K562 (cell line): ENCODE results near the gene FGD1. TPM values are rescaled to one million over a fixed set of nuclear protein-coding genes. Genes with fewer than 3 reads are reported as not detected.

Experiments used
- CCNT2 ChIP-seq: IDR thresholded peaks from 2 replicates; pipeline ENCODE4 v1.6.1; 2011; ENCODE audit warnings: borderline replicate concordance, low read depth, mild to moderate bottlenecking, moderate library complexity, mixed read lengths, low read length; ENCODE audit not compliant: insufficient read length; ENCODE audit errors: extremely low read depth
- EP300 ChIP-seq: IDR thresholded peaks from 2 replicates; pipeline ENCODE4 v1.6.1; 2012; ENCODE audit warnings: low read length, improper control_type of control experiment
- EP400 ChIP-seq: fragments of 450-650 bp; IDR thresholded peaks from 2 replicates; pipeline ENCODE4 v1.6.1; 2017; ENCODE audit warnings: antibody characterized with exemption, mild to moderate bottlenecking, moderate library complexity
- HCFC1 ChIP-seq: IDR thresholded peaks from 2 replicates; pipeline ENCODE4 v1.6.1; 2012; ENCODE audit warnings: low read depth, low read length, improper control_type of control experiment
- HDAC1 ChIP-seq, 2 experiments: fragments of 450-650 bp; IDR thresholded peaks; 2 replicates each; pipeline ENCODE4 v1.6.1; 2016 to 2017; ENCODE audit warnings: inconsistent platforms in 1 of 2, mild to moderate bottlenecking in 1 of 2, moderate library complexity in 1 of 2
- HDAC3 ChIP-seq: fragments of 450-650 bp; IDR thresholded peaks from 2 replicates; pipeline ENCODE4 v1.6.1; 2018; ENCODE audit warnings: borderline replicate concordance, mild to moderate bottlenecking, moderate library complexity; ENCODE audit not compliant: partially characterized antibody
- POLR2H ChIP-seq: IDR thresholded peaks from 2 replicates; pipeline ENCODE4 v1.6.1; 2016; ENCODE audit warnings: missing genetic modification characterization, low read depth, mild to moderate bottlenecking, control low read depth, missing compliant biosample characterization, moderate library complexity
- PRMT5 ChIP-seq: sonication (generic); formaldehyde crosslinking; IDR thresholded peaks from 2 replicates; pipeline ENCODE4 v1.5.0; 2020; ENCODE audit warnings: missing genetic modification reagents
- SIN3A ChIP-seq, 2 experiments: fragments of 150-350 bp in 1 of 2; IDR thresholded peaks; 2 replicates each; pipeline ENCODE4 v1.6.1; 2011 to 2016; ENCODE audit warnings: borderline replicate concordance in 2 of 2, low read depth in 2 of 2, low read length in 2 of 2, mild to moderate bottlenecking in 2 of 2, moderate library complexity in 2 of 2; ENCODE audit not compliant: control insufficient read depth in 1 of 2
- SIN3B ChIP-seq: fragments of 450-650 bp; IDR thresholded peaks from 2 replicates; pipeline ENCODE4 v1.6.1; 2017; ENCODE audit warnings: low read depth, mild to moderate bottlenecking, moderate library complexity
- TEAD1 ChIP-seq, 2 experiments: fragments of 450-650 bp in 1 of 2; sonication (generic) in 1 of 2; formaldehyde crosslinking; IDR thresholded peaks; 2 replicates each; pipeline versions ENCODE4 v1.4.0 to v1.8.0; 2020 to 2022; ENCODE audit warnings: mild to moderate bottlenecking in 2 of 2, missing genetic modification reagents in 1 of 2
- YY1 ChIP-seq, 3 experiments: IDR thresholded peaks; 2 replicates each; pipeline ENCODE4 v1.6.1; 2011; ENCODE audit warnings: low read length in 2 of 3, mild to moderate bottlenecking in 2 of 3, moderate library complexity in 2 of 3, borderline replicate concordance in 1 of 3, control low read depth in 1 of 3, low read depth in 1 of 3; ENCODE audit not compliant: insufficient read depth in 3 of 3, insufficient replicate concordance in 2 of 3, control insufficient read depth in 1 of 3, insufficient read length in 1 of 3; ENCODE audit errors: extremely low read depth in 1 of 3
- ZNF79 ChIP-seq: fragments of 250-450 bp; sonication (Bioruptor Pico); IDR thresholded peaks from 2 replicates; pipeline ENCODE4 v1.4.0; 2020; ENCODE audit warnings: low read depth, mild to moderate bottlenecking, moderate library complexity
- polyA plus RNA-seq, 8 experiments: library from polyadenylated mRNA; depleted of rRNA in 4 of 8; stranded (reverse) in 5 of 8; unstranded in 3 of 8; fragments of >200 nt; fragmentation: Nextera tagmentation in 2 of 8; fragmentation: Illumina TruSeq in 1 of 8; extraction: Ambion mirVana in 2 of 8; extraction: Trizol in 1 of 8; gene quantifications; 2 replicates each; pipeline versions ENCODE4 v1.2.1 to v1.2.3, GENCODE V29; 2011 to 2014; ENCODE audit warnings: inconsistent platforms in 1 of 8, missing spikeins in 1 of 8
- total RNA-seq, 7 experiments: library from RNA; depleted of rRNA in 6 of 7; stranded (reverse); fragments of >200 nt in 6 of 7; fragmentation: Illumina TruSeq in 2 of 7; extraction: Trizol in 2 of 7; gene quantifications; 2 replicates each; pipeline versions ENCODE4 v1.2.1 to v1.2.3, GENCODE V29; 2011 to 2021; ENCODE audit warnings: low replicate concordance in 1 of 7
- TF ChIP-seq, protein P1 (sequence below): fragments of 450-650 bp; IDR thresholded peaks from 2 replicates; pipeline ENCODE4 v1.6.1; 2016; ENCODE audit warnings: mild to moderate bottlenecking, moderate library complexity

FGD1 gene
- total and polyA plus RNA-seq, 9 of the 15 experiments (the other 6 are each of a cell fraction or from before 2014, with no cell fraction given), result 0.01 to 0.09 (median 0.04) TPM; not detected in 2

GRCh38 chrX:54439960-54440871, 55.8 kb downstream of the FGD1 start, which contains the start of gene TSR2 (continued):
- TF ChIP-seq, protein P1, sequence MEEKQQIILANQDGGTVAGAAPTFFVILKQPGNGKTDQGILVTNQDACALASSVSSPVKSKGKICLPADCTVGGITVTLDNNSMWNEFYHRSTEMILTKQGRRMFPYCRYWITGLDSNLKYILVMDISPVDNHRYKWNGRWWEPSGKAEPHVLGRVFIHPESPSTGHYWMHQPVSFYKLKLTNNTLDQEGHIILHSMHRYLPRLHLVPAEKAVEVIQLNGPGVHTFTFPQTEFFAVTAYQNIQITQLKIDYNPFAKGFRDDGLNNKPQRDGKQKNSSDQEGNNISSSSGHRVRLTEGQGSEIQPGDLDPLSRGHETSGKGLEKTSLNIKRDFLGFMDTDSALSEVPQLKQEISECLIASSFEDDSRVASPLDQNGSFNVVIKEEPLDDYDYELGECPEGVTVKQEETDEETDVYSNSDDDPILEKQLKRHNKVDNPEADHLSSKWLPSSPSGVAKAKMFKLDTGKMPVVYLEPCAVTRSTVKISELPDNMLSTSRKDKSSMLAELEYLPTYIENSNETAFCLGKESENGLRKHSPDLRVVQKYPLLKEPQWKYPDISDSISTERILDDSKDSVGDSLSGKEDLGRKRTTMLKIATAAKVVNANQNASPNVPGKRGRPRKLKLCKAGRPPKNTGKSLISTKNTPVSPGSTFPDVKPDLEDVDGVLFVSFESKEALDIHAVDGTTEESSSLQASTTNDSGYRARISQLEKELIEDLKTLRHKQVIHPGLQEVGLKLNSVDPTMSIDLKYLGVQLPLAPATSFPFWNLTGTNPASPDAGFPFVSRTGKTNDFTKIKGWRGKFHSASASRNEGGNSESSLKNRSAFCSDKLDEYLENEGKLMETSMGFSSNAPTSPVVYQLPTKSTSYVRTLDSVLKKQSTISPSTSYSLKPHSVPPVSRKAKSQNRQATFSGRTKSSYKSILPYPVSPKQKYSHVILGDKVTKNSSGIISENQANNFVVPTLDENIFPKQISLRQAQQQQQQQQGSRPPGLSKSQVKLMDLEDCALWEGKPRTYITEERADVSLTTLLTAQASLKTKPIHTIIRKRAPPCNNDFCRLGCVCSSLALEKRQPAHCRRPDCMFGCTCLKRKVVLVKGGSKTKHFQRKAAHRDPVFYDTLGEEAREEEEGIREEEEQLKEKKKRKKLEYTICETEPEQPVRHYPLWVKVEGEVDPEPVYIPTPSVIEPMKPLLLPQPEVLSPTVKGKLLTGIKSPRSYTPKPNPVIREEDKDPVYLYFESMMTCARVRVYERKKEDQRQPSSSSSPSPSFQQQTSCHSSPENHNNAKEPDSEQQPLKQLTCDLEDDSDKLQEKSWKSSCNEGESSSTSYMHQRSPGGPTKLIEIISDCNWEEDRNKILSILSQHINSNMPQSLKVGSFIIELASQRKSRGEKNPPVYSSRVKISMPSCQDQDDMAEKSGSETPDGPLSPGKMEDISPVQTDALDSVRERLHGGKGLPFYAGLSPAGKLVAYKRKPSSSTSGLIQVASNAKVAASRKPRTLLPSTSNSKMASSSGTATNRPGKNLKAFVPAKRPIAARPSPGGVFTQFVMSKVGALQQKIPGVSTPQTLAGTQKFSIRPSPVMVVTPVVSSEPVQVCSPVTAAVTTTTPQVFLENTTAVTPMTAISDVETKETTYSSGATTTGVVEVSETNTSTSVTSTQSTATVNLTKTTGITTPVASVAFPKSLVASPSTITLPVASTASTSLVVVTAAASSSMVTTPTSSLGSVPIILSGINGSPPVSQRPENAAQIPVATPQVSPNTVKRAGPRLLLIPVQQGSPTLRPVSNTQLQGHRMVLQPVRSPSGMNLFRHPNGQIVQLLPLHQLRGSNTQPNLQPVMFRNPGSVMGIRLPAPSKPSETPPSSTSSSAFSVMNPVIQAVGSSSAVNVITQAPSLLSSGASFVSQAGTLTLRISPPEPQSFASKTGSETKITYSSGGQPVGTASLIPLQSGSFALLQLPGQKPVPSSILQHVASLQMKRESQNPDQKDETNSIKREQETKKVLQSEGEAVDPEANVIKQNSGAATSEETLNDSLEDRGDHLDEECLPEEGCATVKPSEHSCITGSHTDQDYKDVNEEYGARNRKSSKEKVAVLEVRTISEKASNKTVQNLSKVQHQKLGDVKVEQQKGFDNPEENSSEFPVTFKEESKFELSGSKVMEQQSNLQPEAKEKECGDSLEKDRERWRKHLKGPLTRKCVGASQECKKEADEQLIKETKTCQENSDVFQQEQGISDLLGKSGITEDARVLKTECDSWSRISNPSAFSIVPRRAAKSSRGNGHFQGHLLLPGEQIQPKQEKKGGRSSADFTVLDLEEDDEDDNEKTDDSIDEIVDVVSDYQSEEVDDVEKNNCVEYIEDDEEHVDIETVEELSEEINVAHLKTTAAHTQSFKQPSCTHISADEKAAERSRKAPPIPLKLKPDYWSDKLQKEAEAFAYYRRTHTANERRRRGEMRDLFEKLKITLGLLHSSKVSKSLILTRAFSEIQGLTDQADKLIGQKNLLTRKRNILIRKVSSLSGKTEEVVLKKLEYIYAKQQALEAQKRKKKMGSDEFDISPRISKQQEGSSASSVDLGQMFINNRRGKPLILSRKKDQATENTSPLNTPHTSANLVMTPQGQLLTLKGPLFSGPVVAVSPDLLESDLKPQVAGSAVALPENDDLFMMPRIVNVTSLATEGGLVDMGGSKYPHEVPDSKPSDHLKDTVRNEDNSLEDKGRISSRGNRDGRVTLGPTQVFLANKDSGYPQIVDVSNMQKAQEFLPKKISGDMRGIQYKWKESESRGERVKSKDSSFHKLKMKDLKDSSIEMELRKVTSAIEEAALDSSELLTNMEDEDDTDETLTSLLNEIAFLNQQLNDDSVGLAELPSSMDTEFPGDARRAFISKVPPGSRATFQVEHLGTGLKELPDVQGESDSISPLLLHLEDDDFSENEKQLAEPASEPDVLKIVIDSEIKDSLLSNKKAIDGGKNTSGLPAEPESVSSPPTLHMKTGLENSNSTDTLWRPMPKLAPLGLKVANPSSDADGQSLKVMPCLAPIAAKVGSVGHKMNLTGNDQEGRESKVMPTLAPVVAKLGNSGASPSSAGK, result 0 out of 2 replicates have a peak, but pooled peaks have one; percentile 7
- peak; percentile 22 for TF ChIP-seq CCNT2
- TF ChIP-seq TEAD1 (CRISPR knock-in tag; IDR thresholded peaks at IDR 0.05), result 0 out of 4 replicates have a peak, but pooled peaks of 1 of the 2 experiments have one; percentile 58
- TF ChIP-seq HDAC3, result peak; percentile 53
- TF ChIP-seq POLR2H, result peak; percentile 35; the same call in 1 of the 2 replicates
- peak; percentile 90 for TF ChIP-seq EP400
- no peak for TF ChIP-seq PRMT5
- TF ChIP-seq SIN3A (IDR thresholded peaks at IDR 0.05; ENCODE audit: borderline replicate concordance in 2 of 2, control insufficient read depth in 1 of 2, low read depth in 2 of 2, low read length in 2 of 2), result peak in 1 of 2 experiments; percentile 37; a peak in 1 of 4 replicates
- no peak for TF ChIP-seq ZNF79
- peak; percentile 97 for TF ChIP-seq SIN3B
- TF ChIP-seq HDAC1 (IDR thresholded peaks at IDR 0.05), result peak in 1 of 2 experiments; percentile 69; a peak in 1 of 4 replicates
- TF ChIP-seq YY1 (IDR thresholded peaks at IDR 0.05; ENCODE audit: borderline replicate concordance in 1 of 3, control insufficient read depth in 1 of 3, extremely low read depth in 1 of 3, insufficient read depth in 3 of 3, insufficient read length in 1 of 3, insufficient replicate concordance in 2 of 3, low read depth in 1 of 3, low read length in 2 of 3), result peak; percentile 70 to 97 (median 91)
- TF ChIP-seq EP300, result peak; percentile 35; the same call in 1 of the 2 replicates
- peak; percentile 75 for TF ChIP-seq HCFC1
